Heart right ventricle (tissue), 16 donors: ENCODE data around the gene BORCS6. TPM values are rescaled to one million over a fixed set of nuclear protein-coding genes. Genes with fewer than 3 reads are reported as not detected.

ENCODE experiments used
- ATAC-seq, 8 donors: fragments of 200-7000 bp; cut with Tn5 transposase; one replicate each; pipeline ENCODE4 v1.9.1; 2020; ENCODE audit warnings: mild to moderate bottlenecking in 8 of 8, moderate library complexity in 8 of 8, moderate number of reproducible peaks in 1 of 8
- DNase-seq, 2 donors: peaks; one replicate each; pipeline ENCODE4 v3.0.0-alpha.2; 2020
- H3K27ac ChIP-seq, 10 donors: fragments of 200-600 bp; sonication (generic) in 2 of 10; one replicate each; pipeline versions ENCODE4 v1.5.0 to v1.8.0; 2020 to 2022; ENCODE audit warnings: mild to moderate bottlenecking in 3 of 10
- H3K27me3 ChIP-seq, 7 donors: fragments of 200-600 bp; one replicate each; pipeline ENCODE4 v1.8.0; 2021 to 2022; ENCODE audit warnings: mild to moderate bottlenecking in 2 of 7
- H3K36me3 ChIP-seq, 9 donors: fragments of 200-600 bp; sonication (generic) in 1 of 9; one replicate each; pipeline versions ENCODE4 v1.5.0 to v1.8.0; 2020 to 2022; ENCODE audit warnings: mild to moderate bottlenecking in 2 of 9
- H3K4me1 ChIP-seq, 9 donors: fragments of 200-600 bp; sonication (generic) in 1 of 9; one replicate each; pipeline versions ENCODE4 v1.5.0 to v1.8.0; 2020 to 2022; ENCODE audit warnings: mild to moderate bottlenecking in 4 of 9
- H3K4me3 ChIP-seq, 10 donors: fragments of 200-600 bp; sonication (generic) in 2 of 10; one replicate each; pipeline versions ENCODE4 v1.5.0 to v1.8.0; 2020 to 2022; ENCODE audit warnings: mild to moderate bottlenecking in 7 of 10, moderate library complexity in 2 of 10
- H3K9me3 ChIP-seq, 11 donors: fragments of 200-600 bp in 10 of 11; sonication (generic) in 2 of 11; one replicate each; pipeline versions ENCODE4 v1.5.0 to v1.8.0; 2013 to 2022; ENCODE audit warnings: mild to moderate bottlenecking in 2 of 11, control low read depth in 1 of 11, moderate library complexity in 1 of 11
- WGBS, 2 donors: extraction: QIAGEN DNeasy Blood & Tissue Kit; methylation state at CpG; one replicate each; pipeline ENCODE4 v1.1.7; 2013; ENCODE audit warnings: inconsistent platforms in 1 of 2; 5-methylcytosine and 5-hydroxymethylcytosine counted together
- intact Hi-C, 10 donors: fragments of 100-400 bp; cut with DNase I; formaldehyde crosslinking; loops; one replicate each; pipeline versions ENCODE4 v1.11.1 to v1.14.2; 2022
- long read RNA-seq, 3 donors: library from polyadenylated mRNA; unstranded; transcript quantifications; one replicate each; pipeline ENCODE4 v2.0.0, GENCODE V29; 2020 to 2021
- polyA plus RNA-seq, 2 donors: library from polyadenylated mRNA; stranded (reverse); fragments of 200-250 nt; gene quantifications; one replicate each; pipeline ENCODE4 v1.2.3, GENCODE V29; 2013
- total RNA-seq, 10 donors: library from RNA; stranded (reverse); fragmentation: NEBNext Ultra II Directional in 3 of 10; extraction: Animal tissue kit (Norgen Biotek cat#: 25700) in 3 of 10; gene quantifications; one replicate each; pipeline versions ENCODE4 v1.2.1 to v1.2.4, GENCODE V29; 2021 to 2023
- TF ChIP-seq, protein P1 (sequence below), 9 donors: fragments of 200-600 bp; sonication (generic) in 2 of 9; IDR thresholded peaks; one replicate each; pipeline versions ENCODE4 v1.5.0 to v1.8.0; 2021 to 2022; ENCODE audit warnings: antibody characterized with exemption in 9 of 9, mild to moderate bottlenecking in 5 of 9, moderate library complexity in 1 of 9
- donor health status: Arrhythmogenic right ventricular cardiomyopathy.
- donor health status: ischemic (EF 13 %, LVEDD 7.1; RV severe dilation, severe dysfunction).
- donor health status: healthy with polysubstance abuse.
- donor health status: DM: no; HTN: yes; CAD: no.
- donor health status: DM: no; HTN: no; CAD: no.
- donor health status: ischemic (EF 25% LVEDD 6.9; RV normal size, moderate dysfunction).
- donor health status: ischemic (EF 25% LVEDD 5.7; RV mildly dilated, moderate dysfunction).
- donor health status: healthy.
- donor health status: DM: yes; HTN: yes; CAD: no.
- donor health status: Ischemic cardiomyopathy.
- donor health status: ischemic (EF 35%, LVEDD 5.7; RV mildly dilated, moderate dysfunction).
- donor health status: nonischemic (EF 11% LVEDD 7.7; RV severe dilation, severe dysfunction).
- donor health status: DM: yes; HTN: yes; CAD: no.
- donor health status: PGD.
- donor health status: ischemic (EF 29% LVEDD 5.4; RV normal size, mild dysfunction).
- donor health status: nonischemic (EF 23%, LVEDD 6.1; RV moderate dilation, normal function).

BORCS6 gene
- total RNA-seq (1 to 10 TPM; 5.3 to 9.4 (median 7.7) TPM), polyA plus RNA-seq (10 to 100 TPM in 1 of 2 donors, 1 to 10 TPM in 1; 4.2 to 13.8 TPM)
- long read RNA-seq, donor 1, transcript BORCS6-201 (1 exons, 2,575 nt), result major isoform, 44 of 44 reads
- long read RNA-seq, donor 1, partial matches to known transcripts, result 0 of 44 reads
- long read RNA-seq, donor 1, other reads (novel, unspliced or antisense), result 0 of 44 reads
- long read RNA-seq, donor 2, transcript BORCS6-201 (1 exons, 2,575 nt), result major isoform, 40 of 40 reads
- long read RNA-seq, donor 2, partial matches to known transcripts, result 0 of 40 reads
- long read RNA-seq, donor 2, other reads (novel, unspliced or antisense), result 0 of 40 reads
- long read RNA-seq, donor 3, transcript BORCS6-201 (1 exons, 2,575 nt), result major isoform, 48 of 48 reads
- long read RNA-seq, donor 3, partial matches to known transcripts, result 0 of 48 reads
- long read RNA-seq, donor 3, other reads (novel, unspliced or antisense), result 0 of 48 reads

DNA sequence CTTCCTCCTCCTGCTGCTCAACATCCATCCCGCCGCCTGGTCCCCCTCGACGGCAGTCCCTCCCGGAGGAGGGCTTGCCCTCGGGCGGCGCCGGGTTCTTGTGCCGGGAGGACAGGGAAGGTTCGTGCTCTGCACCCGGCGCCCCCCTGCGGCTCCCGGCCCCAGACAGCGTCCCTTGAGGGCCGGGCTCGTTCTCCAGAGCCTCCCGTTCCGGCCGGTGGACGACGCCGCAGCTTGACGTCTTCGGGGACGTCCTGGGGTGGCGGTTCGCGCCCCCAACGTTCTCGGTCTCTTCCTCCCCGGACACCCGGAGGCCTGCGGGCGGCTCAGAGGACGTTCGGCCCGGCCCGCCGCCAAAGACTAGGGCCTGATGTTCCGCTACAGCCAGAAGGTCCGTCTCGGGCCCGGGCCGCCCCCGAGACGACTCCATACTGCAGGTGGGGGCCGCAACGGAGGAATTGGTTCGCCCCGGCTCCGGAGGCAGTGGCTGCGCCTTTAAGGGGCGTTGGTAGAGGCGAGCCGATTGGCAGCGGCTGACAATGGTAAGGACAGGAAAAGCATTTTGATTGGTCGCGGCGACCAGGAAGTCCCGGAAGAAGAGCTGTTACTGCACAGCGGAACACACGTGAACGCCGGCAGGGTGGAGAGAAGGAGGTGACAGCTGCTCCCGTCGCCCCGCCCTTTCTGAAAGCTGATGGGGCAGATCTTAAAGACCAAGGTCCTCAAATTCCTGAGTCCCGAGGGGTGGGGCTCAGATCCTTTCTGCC lies at the start of gene BORCS6:
Gene BORCS6, minus strand, starts transcription at position 470 of the 767 bp plus-strand sequence. Its CDS starts 40 bp downstream, at position 430.
- TF ChIP-seq, protein P1, sequence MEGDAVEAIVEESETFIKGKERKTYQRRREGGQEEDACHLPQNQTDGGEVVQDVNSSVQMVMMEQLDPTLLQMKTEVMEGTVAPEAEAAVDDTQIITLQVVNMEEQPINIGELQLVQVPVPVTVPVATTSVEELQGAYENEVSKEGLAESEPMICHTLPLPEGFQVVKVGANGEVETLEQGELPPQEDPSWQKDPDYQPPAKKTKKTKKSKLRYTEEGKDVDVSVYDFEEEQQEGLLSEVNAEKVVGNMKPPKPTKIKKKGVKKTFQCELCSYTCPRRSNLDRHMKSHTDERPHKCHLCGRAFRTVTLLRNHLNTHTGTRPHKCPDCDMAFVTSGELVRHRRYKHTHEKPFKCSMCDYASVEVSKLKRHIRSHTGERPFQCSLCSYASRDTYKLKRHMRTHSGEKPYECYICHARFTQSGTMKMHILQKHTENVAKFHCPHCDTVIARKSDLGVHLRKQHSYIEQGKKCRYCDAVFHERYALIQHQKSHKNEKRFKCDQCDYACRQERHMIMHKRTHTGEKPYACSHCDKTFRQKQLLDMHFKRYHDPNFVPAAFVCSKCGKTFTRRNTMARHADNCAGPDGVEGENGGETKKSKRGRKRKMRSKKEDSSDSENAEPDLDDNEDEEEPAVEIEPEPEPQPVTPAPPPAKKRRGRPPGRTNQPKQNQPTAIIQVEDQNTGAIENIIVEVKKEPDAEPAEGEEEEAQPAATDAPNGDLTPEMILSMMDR (IDR thresholded peaks at IDR 0.05), result peak in 4 of 9 donors; percentile 10 to 33 (median 22)
- Histone ChIP-seq H3K27ac (peak within 1 kb of the TSS; percentile 87 to 99 (median 94)), H3K27me3 (no peaks in the 10 kb centered on the region), H3K36me3 (no peaks in the 10 kb centered on the region), H3K4me3 (peak within 1 kb of the TSS; percentile 29 to 90 (median 82)), H3K9me3 (no peaks in the 10 kb centered on the region), H3K4me1 (peaks cover 11 to 65% (median 42%) of the 10 kb centered on the region in 9 donors)
- peak; percentile 96 to 98 for DNase-seq
- intact Hi-C loops, result loop anchor here in 6 of 10 donors (5.0 to 10.0 kb wide), 5 partner anchors 32 to 107 kb away; partner anchors contain the start of genes HES7 (in 3 of the 6), SLC25A35 (in 2 of the 6) and ALOXE3 (in 1 of the 6)
- 0% methylated on average over 70 of the region's 70 CpGs for WGBS, 2 donors
- ATAC-seq, result peak; percentile 70 to 83 (median 76)

DNA sequence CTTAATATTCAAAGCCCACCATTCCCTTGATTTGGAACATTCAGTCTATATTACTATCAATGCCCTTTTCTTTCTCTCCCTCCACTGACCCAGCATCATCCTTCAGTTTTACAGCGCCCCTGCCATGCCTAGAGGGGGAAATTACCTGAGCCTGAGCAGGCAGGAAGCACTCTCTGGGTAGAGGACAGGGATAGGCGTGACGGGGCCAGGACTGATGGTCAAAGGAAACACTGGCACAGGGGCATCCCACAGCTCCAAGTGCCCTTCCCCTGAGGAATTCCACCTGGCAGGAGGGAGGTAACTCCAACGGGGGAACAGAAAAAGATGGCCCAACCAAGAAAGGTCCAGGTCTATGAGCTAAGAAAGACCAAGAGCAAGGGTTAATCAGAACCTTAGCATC lies 47.9 kb upstream of the BORCS6 start:
- Histone ChIP-seq H3K4me1 (peaks cover 0 to 9% (median 0%) of the 10 kb centered on the region in 9 donors), H3K27me3 (no peaks in the 10 kb centered on the region), H3K9me3 (no peaks in the 10 kb centered on the region), H3K36me3 (peaks cover 0 to 100% (median 50%) of the 10 kb centered on the region in 9 donors), H3K27ac (no peak overlapping the region), H3K4me3 (no peak overlapping the region)
- TF ChIP-seq, protein P1 (IDR thresholded peaks at IDR 0.05), result no peak
- WGBS, 2 donors, result 88% methylated on average over 4 of the region's 4 CpGs
- ATAC-seq, result no peak
- no peak for DNase-seq
- intact Hi-C loops, result loop anchor here in 1 of 10 donors (10.0 kb wide), 1 partner anchor 47 kb away; the partner anchor contains the start of gene RANGRF

DNA sequence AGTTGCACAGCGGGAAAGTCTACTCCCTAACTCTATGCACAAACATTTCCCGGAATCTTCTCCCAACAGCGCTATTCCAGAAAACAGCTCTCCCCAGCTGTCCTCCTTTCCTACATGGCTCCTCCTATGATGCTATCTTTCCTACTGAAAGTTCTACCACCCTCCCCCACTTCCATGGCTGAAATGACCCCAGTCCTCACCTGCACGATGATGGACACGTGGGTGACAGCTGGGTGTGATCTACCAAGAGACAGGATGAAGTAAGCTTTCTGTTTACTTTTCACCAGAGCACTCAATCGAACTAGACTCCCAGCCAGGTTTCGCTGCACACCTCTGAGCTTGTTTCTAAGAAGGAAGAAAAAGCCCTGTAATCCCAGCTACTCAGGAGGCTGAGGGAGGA lies 47.2 kb upstream of the BORCS6 start:
- Histone ChIP-seq H3K36me3 (peaks cover 0 to 100% (median 55%) of the 10 kb centered on the region in 9 donors), H3K27ac (no peak overlapping the region), H3K27me3 (no peaks in the 10 kb centered on the region), H3K9me3 (no peaks in the 10 kb centered on the region), H3K4me1 (peaks cover 0 to 9% (median 0%) of the 10 kb centered on the region in 9 donors), H3K4me3 (no peak overlapping the region)
- 80% methylated on average over 7 of the region's 7 CpGs for WGBS, 2 donors
- peak in 1 of 8 donors; percentile 9 for ATAC-seq
- TF ChIP-seq, protein P1 (IDR thresholded peaks at IDR 0.05), result no peak
- DNase-seq, result no peak
- intact Hi-C loops, result loop anchor here in 1 of 10 donors (10.0 kb wide), 1 partner anchor 48 kb away; the partner anchor contains the start of gene RANGRF

GRCh38 chr17:8235676-8236075 lies 45.7 kb upstream of the BORCS6 start:
- peaks cover 8 to 100% (median 69%) of the 10 kb centered on the region in 9 donors for H3K36me3 ChIP-seq
- TF ChIP-seq, protein P1 (IDR thresholded peaks at IDR 0.05), result no peak
- DNase-seq (no peak), ATAC-seq (no peak)
- H3K4me3 ChIP-seq, result no peak overlapping the region
- 96 to 97% methylated on average over 7 of the region's 7 CpGs for WGBS, 2 donors
- H3K27ac ChIP-seq, result no peak overlapping the region
- no peaks in the 10 kb centered on the region for H3K27me3 ChIP-seq
- H3K4me1 ChIP-seq, result peaks cover 0 to 9% (median 0%) of the 10 kb centered on the region in 9 donors
- intact Hi-C loops, result loop anchor here in 1 of 10 donors (10.0 kb wide), 1 partner anchor 49 kb away; the partner anchor contains the start of gene RANGRF
- H3K9me3 ChIP-seq, result no peaks in the 10 kb centered on the region
